AG04450 (cell line): ENCODE results near the gene THUMPD1. TPM values are rescaled to one million over a fixed set of nuclear protein-coding genes. Genes with fewer than 3 reads are reported as not detected.

Experiments used
- CTCF ChIA-PET: fragments of 300-600, 350-600 bp; formaldehyde crosslinking; extraction: SDS; loops from one replicate; lab custom pipeline; 2022; ENCODE audit warnings: antibody characterized with exemption, inconsistent platforms; lab: Charles Lee
- POLR2A ChIA-PET: fragments of 350-600 bp; formaldehyde crosslinking; extraction: SDS; loops from one replicate; lab custom pipeline; 2021; ENCODE audit warnings: antibody characterized with exemption, inconsistent platforms; lab: Yijun Ruan, JAX
- DNase-seq: peaks from one replicate; pipeline ENCODE4 v3.0.0-alpha.2; 2011; ENCODE audit warnings: low read depth, low spot score
- H3K27ac ChIP-seq: one replicate; pipeline ENCODE4 v1.5.1; 2012; ENCODE audit warnings: low read depth, low read length, control low read depth
- H3K27me3 ChIP-seq: one replicate; pipeline ENCODE4 v1.6.0; 2012; ENCODE audit warnings: low read length; ENCODE audit not compliant: control insufficient read depth, insufficient read depth
- H3K4me3 ChIP-seq: 2 replicates; pipeline ENCODE4 v1.5.1; 2011; ENCODE audit warnings: mild to moderate bottlenecking, low read depth, low read length, control low read depth
- H3K9me3 ChIP-seq: 2 replicates; pipeline ENCODE4 v1.5.1; 2012; ENCODE audit warnings: low read length; ENCODE audit not compliant: control insufficient read depth, insufficient read depth
- CTCF ChIP-seq: IDR thresholded peaks from 2 replicates; pipeline ENCODE4 v1.5.1; 2011; ENCODE audit warnings: low read depth, low read length, control low read depth, inconsistent platforms
- polyA plus RNA-seq: library from polyadenylated mRNA; depleted of rRNA; stranded (reverse); fragments of >200 nt; gene quantifications from 2 replicates; pipeline ENCODE4 v1.2.3, GENCODE V29; 2011

The THUMPD1 gene
- polyA plus RNA-seq, 1 experiment, result 26.8 TPM

GRCh38 chr16:20740901-20741521 lies 607 bp downstream of the THUMPD1 start:
- peak; percentile 37 for DNase-seq
- peak overlapping the region; percentile 96 for H3K27ac ChIP-seq
- H3K27me3 ChIP-seq, result no peaks in the 10 kb centered on the region
- H3K4me3 ChIP-seq, result peak overlapping the region; percentile 100
- ChIA-PET CTCF (interaction anchor here (0.5 to 1.0 kb wide), 4 partner anchors 15 to 845 kb away, joined by 3 to 5 read pairs (median 3); no protein-coding TSS in a partner anchor), POLR2A (no interaction called here)
- H3K9me3 ChIP-seq, result no peaks in the 10 kb centered on the region; the same call in 1 of the 2 replicates
- TF ChIP-seq CTCF, result no peak

- no peak overlapping the region for H3K27ac ChIP-seq
- peak; percentile 44 for TF ChIP-seq CTCF
- no peaks in the 10 kb centered on the region for H3K27me3 ChIP-seq
- peak overlapping the region; percentile 100 for H3K4me3 ChIP-seq
- POLR2A ChIA-PET, result no interaction called here
- CTCF ChIA-PET, result interaction anchor here (0.9 kb wide), 1 partner anchor 14 kb away, joined by 3 read pairs; no protein-coding TSS in a partner anchor
- no peaks in the 10 kb centered on the region; the same call in 1 of the 2 replicates for H3K9me3 ChIP-seq
- no peak for DNase-seq
These were observed 1.4 kb downstream of the THUMPD1 start for GRCh38 chr16:20740007-20740883.

- no peak for DNase-seq
- Histone ChIP-seq H3K4me3 (no peak overlapping the region), H3K27ac (no peak overlapping the region), H3K9me3 (no peaks in the 10 kb centered on the region), H3K27me3 (no peaks in the 10 kb centered on the region)
- CTCF ChIA-PET, result no interaction called here
- TF ChIP-seq CTCF, result no peak
- POLR2A ChIA-PET, result interaction anchor here (0.7 kb wide), 1 partner anchor 436 kb away, joined by 5 read pairs; no protein-coding TSS in a partner anchor
These were observed 6.1 kb downstream of the THUMPD1 start for GRCh38 chr16:20735490-20735889.

GRCh38 chr16:20734782-20735181 lies 6.8 kb downstream of the THUMPD1 start:
- no peak for DNase-seq
- ChIA-PET POLR2A (no interaction called here), CTCF (no interaction called here)
- H3K4me3 ChIP-seq, result no peak overlapping the region
- H3K27me3 ChIP-seq, result no peaks in the 10 kb centered on the region
- no peaks in the 10 kb centered on the region for H3K9me3 ChIP-seq
- no peak for TF ChIP-seq CTCF
- no peak overlapping the region for H3K27ac ChIP-seq

- H3K27me3 ChIP-seq, result no peaks in the 10 kb centered on the region
- POLR2A ChIA-PET, result no interaction called here
- CTCF ChIA-PET, result no interaction called here
- no peak for DNase-seq
- no peak overlapping the region for H3K27ac ChIP-seq
- no peaks in the 10 kb centered on the region for H3K9me3 ChIP-seq
- TF ChIP-seq CTCF, result no peak
- H3K4me3 ChIP-seq, result no peak overlapping the region
These were observed 7.6 kb downstream of the THUMPD1 start for GRCh38 chr16:20734056-20734455.
